Activated T-helper 1 cell treated with Interleukin-2 at 50 U/mL for 16 hours (primary cell): Measurements from ENCODE around the gene CALN1.

Experiments used
- DNase-seq: peaks from one replicate; pipeline ENCODE4 v3.0.0-alpha.2; 2020; ENCODE audit warnings: low read depth

The CALN1 gene

GRCh38 chr7:72182036-72182435 is 230.1 kb downstream of the CALN1 start:
- DNase-seq, result no peak

- DNase-seq, result no peak
Observed at GRCh38 chr7:72176875-72177274, 235.3 kb downstream of the CALN1 start.

GRCh38 chr7:72170475-72170874 is 241.7 kb downstream of the CALN1 start:
- no peak for DNase-seq

- DNase-seq, result no peak
Observed at GRCh38 chr7:72163271-72163670, 248.9 kb downstream of the CALN1 start.

GRCh38 chr7:72161534-72161933 is 250.6 kb downstream of the CALN1 start:
- no peak for DNase-seq

- DNase-seq, result no peak
Observed at GRCh38 chr7:72159911-72160310, 252.2 kb downstream of the CALN1 start.

GRCh38 chr7:72156671-72157070 is 255.5 kb downstream of the CALN1 start:
- DNase-seq, result no peak

- no peak for DNase-seq
Observed at GRCh38 chr7:72153132-72153512, 259.0 kb downstream of the CALN1 start.

GRCh38 chr7:72152161-72153131 is 259.7 kb downstream of the CALN1 start:
- no peak for DNase-seq

GRCh38 chr7:72140566-72140965 is 271.6 kb downstream of the CALN1 start:
- DNase-seq, result no peak

- DNase-seq, result no peak
Observed at GRCh38 chr7:72127136-72127535, 285.0 kb downstream of the CALN1 start.

- DNase-seq, result no peak
Observed at GRCh38 chr7:72123913-72124312, 288.2 kb downstream of the CALN1 start.

GRCh38 chr7:72118366-72118765 is 293.8 kb downstream of the CALN1 start:
- DNase-seq, result no peak

GRCh38 chr7:72114129-72114528 is 298.0 kb downstream of the CALN1 start:
- no peak for DNase-seq

- DNase-seq, result no peak
Observed at GRCh38 chr7:72112992-72113391, 299.1 kb downstream of the CALN1 start.

GRCh38 chr7:72112530-72112929 is 299.6 kb downstream of the CALN1 start:
- no peak for DNase-seq

GRCh38 chr7:72111086-72111485 is 301.1 kb downstream of the CALN1 start:
- DNase-seq, result no peak

GRCh38 chr7:72109566-72109965 is 302.6 kb downstream of the CALN1 start:
- DNase-seq, result no peak

GRCh38 chr7:72106405-72106804 is 305.7 kb downstream of the CALN1 start:
- no peak for DNase-seq

GRCh38 chr7:72101444-72101843 is 310.7 kb downstream of the CALN1 start:
- DNase-seq, result no peak

- DNase-seq, result no peak
Observed at GRCh38 chr7:72099784-72100183, 312.4 kb downstream of the CALN1 start.

- DNase-seq, result no peak
Observed at GRCh38 chr7:72098807-72099580, 313.1 kb downstream of the CALN1 start.

GRCh38 chr7:72097226-72097625 is 314.9 kb downstream of the CALN1 start:
- no peak for DNase-seq
